NCI-H82 (cell line): Measurements from ENCODE around the gene LY9.
A peak's percentile ranks its signal among the peaks of the same experiment; 100 is the strongest.

ENCODE experiments used
- DNase-seq: peaks from one replicate; lab custom pipeline; 2025; lab: John Stamatoyannopoulos, UW

Gene LY9

DNA sequence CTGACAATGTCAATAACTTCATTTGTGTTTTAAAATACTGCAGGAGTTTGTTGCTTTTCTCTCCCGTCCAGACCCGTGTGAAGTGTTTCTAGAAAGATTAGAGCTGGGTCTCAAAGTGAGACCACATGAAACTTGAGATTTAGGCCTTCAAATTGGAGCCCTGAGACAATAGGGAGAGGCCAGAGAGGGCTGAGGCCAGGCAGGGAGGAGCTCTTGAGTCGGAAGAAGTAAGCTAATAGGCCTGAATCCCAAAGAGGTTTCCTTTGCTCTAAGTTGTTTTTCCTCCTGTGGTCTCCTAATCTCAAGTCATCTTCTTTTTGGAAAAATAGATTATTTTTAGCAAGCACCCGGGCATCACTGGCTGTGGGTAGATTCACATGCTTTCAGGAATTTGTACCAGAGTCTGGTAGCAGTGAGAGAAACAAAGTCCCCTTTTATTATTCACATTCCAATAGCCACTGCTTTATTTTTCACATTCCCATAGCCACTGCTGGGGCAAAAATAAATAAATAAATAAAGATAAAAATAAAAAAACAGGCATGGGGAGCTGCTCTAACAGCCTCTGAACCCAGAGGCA is 41.1 kb downstream of the LY9 start:
- no peak for DNase-seq

DNA sequence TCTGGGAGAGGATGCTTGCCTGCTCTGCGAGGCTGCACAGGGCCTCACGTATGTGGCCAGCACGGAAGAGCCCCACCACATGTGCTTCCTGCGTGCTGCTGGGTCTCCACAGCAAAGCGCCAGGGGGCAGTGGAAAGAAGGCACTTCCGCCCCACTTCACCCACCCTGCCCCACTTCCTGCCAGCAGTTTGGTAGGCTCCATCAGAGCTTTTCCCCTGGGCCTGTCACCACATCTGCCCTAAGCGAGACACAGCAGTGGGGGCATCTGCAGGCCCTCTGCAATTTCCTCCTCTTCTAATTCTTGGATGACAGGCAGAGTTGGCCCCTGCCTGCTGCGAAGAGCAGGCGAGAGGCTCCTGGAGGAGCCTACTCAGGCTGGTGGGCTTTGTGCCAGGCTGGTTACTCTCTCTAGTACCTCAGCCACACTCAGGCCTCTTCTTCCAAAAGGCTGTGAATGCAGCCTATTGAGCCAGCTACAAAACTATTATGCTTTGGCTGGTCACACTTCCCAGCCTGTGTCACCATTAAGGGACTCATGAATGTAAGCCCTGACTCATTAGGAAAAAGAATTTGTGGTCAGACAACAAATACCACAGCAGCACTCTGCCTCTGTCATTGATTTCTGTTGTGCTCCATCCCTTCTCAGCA is 41.7 kb downstream of the LY9 start:
- DNase-seq, result no peak

DNA sequence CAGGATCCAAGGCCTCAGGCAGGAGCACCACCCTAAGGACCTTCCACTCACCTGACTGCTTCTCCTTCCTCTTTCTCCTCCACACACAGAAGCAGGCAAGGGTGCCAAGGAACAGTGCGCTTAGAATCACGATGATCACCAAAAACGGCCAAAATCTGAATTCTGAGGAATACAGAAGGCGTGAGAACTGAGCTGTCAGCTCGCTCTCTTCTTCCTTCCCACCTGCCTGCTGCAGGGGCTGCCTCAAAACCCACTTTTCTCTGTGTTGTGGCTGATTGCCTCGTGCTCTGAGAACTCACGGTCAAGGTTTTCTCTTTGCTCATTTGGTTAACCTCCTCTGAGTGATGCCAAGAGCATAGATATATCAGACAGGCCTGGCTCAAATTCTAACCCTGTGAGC is 42.9 kb downstream of the LY9 start:
- DNase-seq, result no peak

DNA sequence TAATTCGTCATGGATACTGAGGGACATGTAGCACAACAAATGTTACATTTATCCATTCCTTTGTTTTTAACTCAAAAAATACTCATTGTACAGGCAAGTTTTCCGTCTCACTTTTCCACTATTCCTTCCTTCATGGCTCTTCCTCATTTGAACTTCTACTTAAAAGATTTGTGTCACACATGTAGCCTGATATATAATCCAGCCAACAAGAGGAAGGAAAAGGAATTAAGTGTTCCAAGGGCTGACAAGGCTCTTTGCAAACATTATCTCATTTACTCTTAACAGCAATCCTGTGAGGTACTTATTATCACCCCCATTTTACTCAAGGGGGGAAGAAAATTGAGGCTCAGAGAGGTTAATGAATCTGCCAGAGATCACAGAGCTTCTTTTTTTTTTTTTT is 43.8 kb downstream of the LY9 start:
- peak; percentile 59 for DNase-seq

DNA sequence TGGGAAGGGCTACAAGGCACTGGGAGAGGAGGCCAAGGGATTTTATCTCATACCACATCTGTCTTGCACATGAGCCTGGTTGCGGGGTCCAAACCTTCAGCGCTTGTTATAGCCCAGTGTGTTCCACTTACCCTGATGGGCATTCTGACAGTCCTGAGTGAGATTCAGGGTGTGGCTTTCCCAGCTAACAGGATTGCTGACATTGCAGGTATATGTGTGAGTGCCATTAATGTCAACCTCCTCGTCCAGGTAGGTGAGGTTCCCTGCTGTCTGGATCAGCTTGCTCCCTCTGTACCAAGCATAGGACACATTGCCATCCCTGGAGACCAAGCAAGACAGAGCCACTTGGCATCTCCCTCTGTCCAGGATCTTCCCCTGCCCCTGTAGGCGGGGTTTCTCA is 45.1 kb downstream of the LY9 start:
- no peak for DNase-seq

DNA sequence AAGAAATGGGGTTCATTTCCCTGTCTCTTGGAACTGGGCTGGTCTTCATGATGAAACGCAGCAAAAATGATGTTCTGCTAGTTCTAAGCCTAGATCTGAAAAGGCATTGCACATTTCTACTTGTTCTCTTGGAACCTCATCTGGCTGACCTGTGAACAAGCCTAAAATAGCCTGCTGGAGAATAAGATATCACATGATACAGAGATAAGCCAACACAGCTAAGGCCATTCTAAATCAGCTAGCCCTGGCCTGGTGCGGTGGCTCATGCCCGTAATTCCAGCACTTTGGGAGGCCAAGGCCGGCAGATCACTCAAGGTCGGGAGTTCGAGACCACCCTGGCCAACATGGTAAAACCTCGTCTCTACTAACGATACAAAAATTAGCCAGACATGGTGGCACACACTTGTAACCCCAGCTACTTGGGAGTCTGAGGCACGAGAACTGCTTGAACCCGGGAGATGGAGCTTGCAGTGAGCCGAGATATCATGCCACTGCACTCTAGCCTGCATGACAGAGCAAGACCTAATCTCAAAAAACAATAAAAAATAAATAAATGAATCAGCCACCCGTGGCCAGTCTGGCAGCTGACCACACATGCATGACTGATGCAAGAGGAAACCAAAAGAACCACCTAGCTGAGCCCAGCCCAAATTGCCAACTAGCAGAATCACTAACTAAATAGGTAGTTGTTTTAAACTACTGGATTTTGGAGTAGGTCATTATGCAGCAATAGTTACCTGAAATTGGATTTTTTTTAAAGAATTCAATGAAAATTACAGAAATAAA is 48.7 kb downstream of the LY9 start:
- DNase-seq, result no peak

DNA sequence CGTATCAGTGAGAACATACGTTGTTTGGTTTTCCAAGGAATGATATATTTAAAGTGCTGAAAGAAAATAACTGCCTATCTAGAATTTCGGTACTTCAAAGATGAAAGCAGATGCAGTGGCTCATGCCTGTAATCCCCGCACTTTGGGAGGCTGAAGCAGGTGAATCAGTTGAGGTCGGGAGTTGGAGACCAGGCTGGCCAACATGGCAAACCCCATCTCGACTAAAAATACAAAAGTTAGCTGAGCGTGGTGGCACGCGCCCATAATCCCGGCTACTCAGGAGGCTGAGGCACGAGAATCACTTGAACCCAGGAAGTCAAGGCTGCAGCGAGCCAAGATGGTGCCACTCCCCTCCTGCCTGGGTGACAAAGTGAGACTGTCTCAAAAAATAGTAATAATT is 50.3 kb downstream of the LY9 start:
- DNase-seq, result no peak

DNA sequence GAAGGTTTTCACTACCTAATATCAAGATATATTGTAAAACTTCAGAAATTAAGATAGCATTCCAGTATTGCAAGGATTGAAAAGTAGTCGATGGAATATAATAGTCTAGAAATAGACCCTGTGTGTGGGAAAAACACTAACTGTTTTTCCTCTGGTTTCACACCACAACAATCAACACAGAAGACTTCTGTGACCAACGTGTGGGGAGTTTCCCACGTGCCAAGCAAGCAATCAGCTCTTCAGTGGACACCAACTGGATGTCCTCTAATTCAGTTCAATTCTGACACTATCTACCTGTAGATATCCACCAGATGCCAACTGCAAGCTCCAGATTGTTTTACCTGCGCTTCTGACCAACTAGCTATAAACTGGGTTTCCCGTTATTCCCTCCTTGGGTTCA is 54.6 kb downstream of the LY9 start:
- no peak for DNase-seq

DNA sequence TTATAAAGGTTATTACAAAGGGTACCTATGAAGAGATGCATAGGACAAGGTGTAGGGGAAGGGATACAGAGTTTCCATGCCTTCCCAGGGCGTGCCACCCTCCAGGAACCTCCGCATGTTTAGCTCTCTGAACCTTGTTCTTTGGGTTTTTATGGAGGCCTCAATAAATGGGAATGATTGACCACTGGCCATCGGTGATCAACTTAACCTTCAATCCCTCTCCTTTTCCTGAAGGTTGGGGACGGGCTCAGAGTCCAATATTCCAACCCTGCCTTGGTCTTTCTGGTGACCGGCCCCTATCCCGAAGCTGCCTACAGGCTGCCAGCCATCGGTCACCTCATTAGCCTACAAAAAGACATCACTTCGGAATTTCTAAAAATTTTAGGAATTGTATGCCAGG is 55.0 kb downstream of the LY9 start:
- no peak for DNase-seq

DNA sequence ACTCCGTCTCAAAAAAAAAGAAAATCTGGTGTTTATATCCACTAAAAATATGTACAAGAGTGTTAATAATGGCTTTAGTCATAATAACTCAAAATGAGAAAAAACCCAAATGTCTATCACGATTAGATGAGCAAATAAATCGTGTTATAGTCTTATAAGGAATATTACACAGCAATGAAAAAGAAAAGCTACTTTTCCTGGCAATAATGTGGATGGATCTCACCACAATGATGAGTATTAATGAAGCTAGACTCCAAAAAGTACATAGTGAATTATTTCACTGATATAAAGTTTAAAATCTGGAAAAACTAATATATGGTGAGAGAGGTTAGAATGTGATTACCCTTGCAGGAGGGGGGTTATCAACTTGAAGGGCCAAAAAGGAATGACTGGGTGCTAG is 57.0 kb downstream of the LY9 start:
- no peak for DNase-seq

DNA sequence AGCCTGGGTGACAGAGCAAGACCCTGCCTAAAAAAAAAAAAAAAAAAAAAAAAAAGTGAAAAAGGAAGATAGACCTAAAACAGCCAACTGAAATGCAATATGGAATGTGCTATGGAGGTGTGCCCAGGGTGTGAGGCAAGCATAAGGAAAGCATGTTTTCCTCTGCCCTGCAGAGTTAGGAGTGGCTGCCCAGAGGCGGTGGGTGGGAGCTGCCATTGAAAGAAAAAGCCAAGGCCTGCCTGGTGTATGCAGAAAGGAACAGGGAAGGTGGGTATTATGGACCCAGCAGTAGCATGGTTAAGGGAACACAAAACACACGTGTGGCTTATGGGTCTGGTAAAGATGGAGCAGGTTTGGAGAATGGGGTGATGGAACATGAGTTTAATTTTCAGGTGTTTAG is 57.8 kb downstream of the LY9 start:
- DNase-seq, result no peak

DNA sequence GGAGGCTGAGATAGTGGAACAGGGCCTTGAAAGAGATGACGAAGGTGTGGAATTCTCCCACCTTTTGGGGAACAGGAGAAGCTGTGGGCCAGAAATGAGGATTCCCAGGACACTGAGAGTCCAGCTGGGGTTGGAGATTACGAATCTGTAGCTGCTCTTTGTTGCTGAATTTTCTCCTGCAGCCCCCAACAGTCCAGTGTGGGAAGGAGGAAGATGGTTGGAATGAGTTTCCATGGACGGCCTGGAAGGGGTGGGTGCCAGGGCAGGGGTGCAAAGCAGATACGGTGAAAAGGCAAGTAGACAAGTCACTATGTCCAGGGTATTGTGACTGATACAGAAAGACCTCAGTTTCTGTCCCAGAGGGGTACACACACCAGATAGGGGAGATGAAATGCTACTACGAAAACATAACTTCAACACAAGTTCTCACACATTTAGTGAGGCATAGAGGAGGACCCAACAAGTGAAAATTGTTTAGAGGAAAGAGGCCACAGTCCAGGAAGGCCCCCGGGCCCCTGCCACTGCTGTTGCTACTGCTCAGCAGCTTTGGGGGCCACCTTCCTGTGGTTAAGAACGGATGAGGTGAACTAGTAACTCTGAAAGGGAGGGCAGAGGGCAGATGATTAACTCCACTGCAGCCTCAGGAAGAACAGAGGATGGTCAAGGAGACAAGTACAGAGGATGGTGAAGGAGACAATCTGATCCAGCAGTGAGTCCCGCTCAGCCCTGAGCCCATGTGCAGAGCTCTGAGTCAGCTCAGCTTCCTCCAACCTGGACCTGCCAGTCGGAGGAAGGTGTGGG is 59.4 kb downstream of the LY9 start:
- DNase-seq, result no peak

DNA sequence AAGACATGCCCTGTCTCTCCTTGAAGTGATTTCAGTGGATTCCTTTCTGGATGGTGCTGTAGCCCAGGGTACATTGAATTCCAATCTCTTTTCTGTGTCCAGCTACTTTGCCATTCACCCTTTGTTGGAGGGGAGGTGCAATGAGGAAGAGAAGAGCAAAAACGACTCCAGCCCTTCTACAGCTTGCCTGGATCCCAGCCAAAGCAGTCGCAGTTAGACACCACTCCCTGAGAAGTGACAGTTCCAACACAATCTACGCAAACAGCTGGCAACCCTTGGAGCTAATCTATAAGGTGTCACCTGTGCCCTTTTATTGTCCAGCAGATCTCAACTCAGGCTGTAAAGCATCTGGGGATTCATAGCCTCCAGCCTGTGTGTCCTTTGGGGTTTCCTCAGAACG is 62.1 kb downstream of the LY9 start:
- peak; percentile 19 for DNase-seq

DNA sequence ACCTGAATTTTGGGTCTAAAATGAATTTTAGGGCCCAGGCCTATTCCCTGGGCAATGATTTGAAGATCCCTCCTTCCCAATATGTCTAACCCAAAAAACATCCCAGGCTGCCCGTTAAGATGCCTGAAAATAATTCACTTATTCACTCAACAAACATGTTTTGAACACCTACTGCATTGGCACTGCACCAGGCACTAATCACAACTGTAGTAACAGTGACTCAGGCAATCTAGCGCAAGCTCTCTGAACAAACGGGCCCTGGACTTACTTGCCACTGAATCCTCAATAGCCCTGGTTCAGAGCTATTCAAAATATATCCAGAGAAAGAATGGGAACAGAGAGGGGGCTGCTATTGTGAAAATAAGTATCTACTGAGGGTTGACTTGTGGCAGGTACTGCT is 62.5 kb downstream of the LY9 start:
- DNase-seq, result no peak

DNA sequence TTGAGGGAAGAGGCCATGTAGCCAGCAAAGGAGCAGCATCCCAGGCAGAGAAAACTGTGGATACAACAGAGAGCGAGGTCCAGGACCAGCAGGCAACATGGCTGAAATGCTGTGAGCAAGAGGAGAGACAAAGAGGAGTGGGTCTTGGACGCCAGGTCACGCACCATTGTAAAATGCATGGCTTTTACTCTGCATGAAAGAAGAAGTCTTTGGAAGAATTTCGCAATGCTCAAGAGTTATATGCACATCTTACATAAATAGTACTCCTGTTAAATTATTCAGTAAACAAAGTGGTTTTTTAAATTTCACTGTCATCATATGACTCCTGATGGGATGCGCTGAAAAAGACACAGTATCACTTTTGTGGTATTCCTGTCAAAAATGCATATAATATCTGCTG is 63.2 kb downstream of the LY9 start:
- DNase-seq, result no peak

DNA sequence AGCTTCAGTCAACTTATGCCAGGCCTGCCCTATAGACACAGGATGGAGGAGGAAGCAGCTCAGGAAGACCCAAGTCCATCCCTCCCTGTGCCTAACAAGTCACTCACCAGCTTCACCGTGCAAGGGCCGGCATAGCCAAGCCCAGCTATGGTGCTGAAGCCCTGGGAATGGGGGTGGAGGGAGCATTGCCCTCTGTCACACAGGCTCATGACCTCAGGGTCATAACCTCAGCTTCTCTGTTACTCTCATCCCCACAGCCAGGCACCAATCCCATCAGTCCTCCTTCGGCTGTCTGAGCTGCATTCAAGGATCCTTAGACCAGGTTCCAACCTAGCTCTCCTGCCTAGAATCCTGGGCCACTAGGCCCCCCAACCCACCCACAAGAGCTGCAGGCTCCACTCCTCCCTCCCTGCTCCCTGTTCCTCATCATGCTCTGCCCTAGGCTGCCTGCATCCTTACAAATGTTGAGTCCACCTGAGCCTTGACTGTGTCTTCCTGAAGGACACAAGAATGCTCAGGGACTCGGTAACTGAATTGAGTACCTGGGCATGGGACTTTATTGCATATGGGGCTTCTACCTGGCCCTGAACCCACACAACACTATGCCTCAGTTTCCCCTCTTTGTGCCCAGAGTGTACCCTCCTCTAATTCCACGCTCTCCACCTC is 65.0 kb downstream of the LY9 start:
- no peak for DNase-seq

DNA sequence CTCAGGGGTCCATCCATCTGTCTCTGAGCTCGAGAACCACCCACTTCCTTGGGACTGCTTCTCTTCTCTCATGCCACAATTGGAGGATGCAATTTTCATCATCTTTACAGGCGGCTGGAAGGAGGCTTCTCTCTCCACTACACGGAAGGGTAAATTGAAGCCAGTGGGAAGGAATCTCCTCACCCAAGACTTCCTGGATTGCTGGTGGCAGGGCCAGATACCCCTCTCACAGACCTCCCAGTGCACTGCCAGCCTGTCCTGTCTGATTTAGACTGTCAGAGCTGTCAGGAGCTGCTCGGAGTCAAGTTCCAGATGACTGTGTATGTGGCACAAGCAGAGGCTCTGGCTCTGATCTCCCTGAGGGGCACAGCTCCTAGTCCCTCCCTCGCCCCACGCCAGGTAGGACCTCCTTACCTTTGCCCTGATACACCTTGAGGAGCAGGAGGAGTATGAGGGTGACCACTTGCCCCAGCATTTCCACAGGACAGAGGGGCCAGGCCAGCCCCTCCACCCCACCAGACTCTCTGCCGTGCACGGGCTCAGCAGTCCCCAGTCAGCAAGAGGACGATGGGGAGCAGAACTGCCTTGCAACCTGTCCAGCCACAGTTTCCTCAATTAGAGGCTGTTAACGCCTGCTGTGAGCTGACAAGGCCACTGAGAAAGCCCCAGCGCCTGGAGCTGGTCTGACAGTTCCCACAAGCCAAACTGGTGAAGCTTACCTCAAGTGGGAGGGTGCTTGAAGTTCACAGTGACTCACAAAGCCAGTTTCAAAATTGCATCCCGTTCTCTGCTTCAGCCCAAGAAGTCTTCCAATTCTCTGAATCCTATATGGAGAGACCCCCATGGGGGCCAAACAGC is 66.5 kb downstream of the LY9 start, which contains the start of gene CD244:
TSS of gene CD244 (minus strand) at position 685 of the 858 bp plus-strand sequence. CDS start at position 475, 210 bp downstream.
- no peak for DNase-seq

DNA sequence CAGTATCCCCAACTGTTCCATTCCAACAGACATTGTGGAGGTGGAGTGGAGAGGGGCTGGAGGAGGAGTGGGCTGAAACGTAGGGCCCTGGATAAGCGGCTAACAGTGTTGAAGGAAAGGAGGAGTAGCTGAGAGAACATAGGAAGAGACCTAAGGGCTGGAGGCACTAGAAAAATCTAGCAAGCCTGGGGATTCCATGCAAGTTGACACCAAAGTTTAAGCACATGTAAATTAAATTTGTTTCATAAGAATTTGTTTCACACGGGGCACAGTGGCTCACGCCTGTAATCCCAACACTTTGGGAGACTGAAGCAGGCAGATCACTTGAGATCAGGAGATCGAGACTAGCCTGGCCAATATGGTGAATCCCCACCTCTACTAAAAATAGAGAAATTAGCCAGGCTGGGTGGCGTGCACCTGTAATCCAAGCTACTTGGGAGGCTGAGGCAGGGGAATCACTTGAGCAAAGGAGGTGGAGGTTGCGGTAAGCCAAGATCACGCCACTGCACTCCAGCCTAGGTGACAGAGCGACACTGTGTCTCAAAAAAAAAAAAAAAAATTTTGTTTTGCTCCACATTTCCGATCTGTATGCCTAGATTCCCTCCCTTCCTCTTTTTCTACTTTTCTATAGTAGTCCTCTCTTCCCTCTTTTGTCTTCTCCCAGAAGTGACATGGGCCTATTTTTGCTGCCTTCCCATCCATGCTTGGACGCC is 67.2 kb downstream of the LY9 start:
- no peak for DNase-seq

DNA sequence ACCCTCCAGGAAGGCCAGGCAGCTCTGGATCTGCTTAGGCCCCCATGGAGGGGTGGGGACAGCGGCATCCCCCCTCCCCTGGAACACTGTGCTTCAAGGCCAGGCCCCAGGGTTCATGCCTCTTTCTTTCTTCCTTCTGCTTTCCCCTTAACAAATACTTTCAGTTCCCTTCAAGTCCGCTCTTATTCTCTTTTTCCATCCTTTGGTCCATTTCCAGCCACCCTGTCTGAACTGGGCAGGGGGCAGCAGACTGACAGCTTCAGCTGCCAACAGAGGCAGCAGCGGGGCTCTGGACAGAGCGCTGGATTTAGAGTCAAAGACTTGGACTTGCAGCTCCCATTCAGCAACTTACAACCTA is 67.8 kb downstream of the LY9 start:
- no peak for DNase-seq

DNA sequence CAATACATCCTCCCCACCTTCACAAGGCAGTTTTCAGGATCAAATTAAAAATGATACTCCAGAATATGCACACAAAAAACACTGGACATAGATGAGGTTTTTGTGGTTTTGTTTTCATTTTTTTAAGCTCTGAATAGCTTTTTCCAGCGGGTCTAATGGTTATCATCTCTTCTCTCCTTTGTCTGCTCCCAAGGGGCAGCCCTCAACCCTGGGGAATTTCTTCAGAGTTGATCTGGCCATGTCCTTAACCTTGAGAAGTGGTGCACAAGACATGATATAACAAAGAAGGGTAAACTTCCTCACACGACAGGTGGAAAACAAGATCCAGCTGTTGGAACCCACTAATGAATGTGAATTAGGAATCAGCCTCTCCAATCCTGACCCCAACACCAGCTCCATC is 68.2 kb downstream of the LY9 start:
- DNase-seq, result no peak

DNA sequence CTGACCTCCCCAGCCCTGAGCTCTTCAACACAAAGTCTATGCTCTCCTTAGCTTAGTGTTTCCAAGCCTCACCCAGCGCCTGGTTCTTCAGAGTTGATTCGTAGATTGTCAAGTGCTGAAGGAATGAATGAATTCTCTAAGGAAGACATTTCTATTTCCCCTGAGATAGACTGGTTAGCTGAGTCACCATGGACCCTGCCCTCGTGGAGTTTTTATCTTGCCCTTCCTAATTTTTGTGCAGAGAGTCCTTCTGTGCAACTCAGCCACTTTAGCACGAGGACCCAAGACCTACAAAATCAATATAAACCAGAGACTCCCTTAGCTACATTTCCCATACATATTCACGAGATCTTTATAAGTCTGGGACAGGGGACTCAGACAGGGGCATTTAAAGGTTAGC is 69.4 kb downstream of the LY9 start:
- DNase-seq, result no peak
